Neural crest cell (in vitro differentiated cells): ENCODE results near the gene HSPB2. TPM values are rescaled to one million over a fixed set of nuclear protein-coding genes. Genes with fewer than 3 reads are reported as not detected.

Experiments
- DNase-seq: peaks from one replicate; pipeline ENCODE4 v3.0.0; 2021; ENCODE audit warnings: low read depth, mixed read lengths, low spot score
- H3K27ac Mint-ChIP-seq: one replicate; pipeline ENCODE4 v1.8.0; 2021; ENCODE audit warnings: mild to moderate bottlenecking, mixed read lengths; ENCODE audit not compliant: unreplicated experiment
- H3K27me3 Mint-ChIP-seq: 2 replicates; pipeline ENCODE4 v1.8.0; 2021; ENCODE audit warnings: low read depth, mild to moderate bottlenecking, mixed read lengths
- H3K36me3 Mint-ChIP-seq: 2 replicates; pipeline ENCODE4 v1.8.0; 2021; ENCODE audit warnings: low read depth, mild to moderate bottlenecking, mixed read lengths
- H3K4me1 Mint-ChIP-seq: 2 replicates; pipeline ENCODE4 v1.8.0; 2021; ENCODE audit warnings: mixed read lengths
- H3K4me3 Mint-ChIP-seq: one replicate; pipeline ENCODE4 v1.8.0; 2021; ENCODE audit warnings: mild to moderate bottlenecking, mixed read lengths
- H3K9me3 Mint-ChIP-seq: 2 replicates; pipeline ENCODE4 v1.8.0; 2021; ENCODE audit warnings: mixed read lengths
- CTCF ChIP-seq: fragments of 200-600 bp; sonication (generic); conservative IDR thresholded peaks from 2 replicates; pipeline ENCODE4 v1.5.0; 2021; ENCODE audit warnings: antibody characterized with exemption, mild to moderate bottlenecking
- total RNA-seq: library from RNA; stranded (reverse); gene quantifications from 2 replicates; pipeline ENCODE4 v1.2.1, GENCODE V29; 2021

The HSPB2 gene
- total RNA-seq, 1 donor from 2014 or later = not detected

GRCh38 chr11:111947143-111947542, 34.6 kb downstream of the HSPB2 start:
- no peaks in the 10 kb centered on the region for H3K27me3 Mint-ChIP-seq
- no peak overlapping the region for H3K4me3 Mint-ChIP-seq
- DNase-seq = no peak
- no peaks in the 10 kb centered on the region for H3K9me3 Mint-ChIP-seq
- H3K4me1 Mint-ChIP-seq = peaks cover 5% of the 10 kb centered on the region
- H3K27ac Mint-ChIP-seq = peak overlapping the region; percentile 50
- TF ChIP-seq CTCF = no peak
- H3K36me3 Mint-ChIP-seq = peaks cover 2% of the 10 kb centered on the region

- Mint-ChIP-seq H3K27me3 (no peaks in the 10 kb centered on the region), H3K4me1 (peaks cover 5% of the 10 kb centered on the region), H3K9me3 (no peaks in the 10 kb centered on the region), H3K27ac (no peak overlapping the region), H3K36me3 (peaks cover 6% of the 10 kb centered on the region), H3K4me3 (no peak overlapping the region)
- no peak for DNase-seq
- no peak for TF ChIP-seq CTCF
These were observed 37.2 kb downstream of the HSPB2 start for GRCh38 chr11:111949519-111950426.

- DNase-seq = no peak
- Mint-ChIP-seq H3K4me3 (no peak overlapping the region), H3K36me3 (peaks cover 6% of the 10 kb centered on the region), H3K4me1 (peaks cover 5% of the 10 kb centered on the region), H3K27me3 (no peaks in the 10 kb centered on the region), H3K9me3 (no peaks in the 10 kb centered on the region), H3K27ac (no peak overlapping the region)
- no peak for TF ChIP-seq CTCF
These were observed 39.0 kb downstream of the HSPB2 start for GRCh38 chr11:111951565-111951964.

- Mint-ChIP-seq H3K27ac (no peak overlapping the region), H3K27me3 (no peaks in the 10 kb centered on the region), H3K4me1 (peaks cover 5% of the 10 kb centered on the region), H3K9me3 (no peaks in the 10 kb centered on the region), H3K36me3 (peaks cover 10% of the 10 kb centered on the region), H3K4me3 (no peak overlapping the region)
- TF ChIP-seq CTCF = no peak
- DNase-seq = no peak
These were observed 41.6 kb downstream of the HSPB2 start for GRCh38 chr11:111954154-111954553.

GRCh38 chr11:111957663-111958444, 45.3 kb downstream of the HSPB2 start:
- Mint-ChIP-seq H3K4me3 (no peak overlapping the region), H3K27me3 (no peaks in the 10 kb centered on the region), H3K36me3 (peaks cover 10% of the 10 kb centered on the region), H3K4me1 (no peaks in the 10 kb centered on the region), H3K27ac (no peak overlapping the region), H3K9me3 (no peaks in the 10 kb centered on the region)
- no peak for TF ChIP-seq CTCF
- no peak for DNase-seq
